Glutamatergic neuron (in vitro differentiated cells): ENCODE data around the gene KNOP1. TPM values are rescaled to one million over a fixed set of nuclear protein-coding genes. Genes with fewer than 3 reads are reported as not detected.
"Not testable (repeated sequence)": the region's sequence is repeated elsewhere in the genome, so short reads cannot be mapped to it uniquely, and the experiment has no call there.

Experiments
- DNase-seq: peaks from one replicate; pipeline ENCODE4 v3.0.0; 2022
- H3K27ac Mint-ChIP-seq: one replicate; pipeline ENCODE4 v1.8.0; 2020; ENCODE audit warnings: mild to moderate bottlenecking, mixed read lengths, inconsistent platforms; ENCODE audit not compliant: unreplicated experiment
- H3K27me3 Mint-ChIP-seq: one replicate; pipeline ENCODE4 v1.8.0; 2020; ENCODE audit warnings: mild to moderate bottlenecking, moderate library complexity, mixed read lengths, inconsistent platforms; ENCODE audit not compliant: unreplicated experiment
- H3K36me3 Mint-ChIP-seq: one replicate; pipeline ENCODE4 v1.8.0; 2020; ENCODE audit warnings: mild to moderate bottlenecking, mixed read lengths, inconsistent platforms; ENCODE audit not compliant: unreplicated experiment
- H3K4me1 Mint-ChIP-seq: one replicate; pipeline ENCODE4 v1.8.0; 2020; ENCODE audit warnings: mild to moderate bottlenecking, low read depth, mixed read lengths, inconsistent platforms; ENCODE audit not compliant: unreplicated experiment
- H3K4me3 Mint-ChIP-seq: one replicate; pipeline ENCODE4 v1.8.0; 2020; ENCODE audit warnings: mild to moderate bottlenecking, mixed read lengths, inconsistent platforms; ENCODE audit not compliant: unreplicated experiment
- H3K9me3 Mint-ChIP-seq: one replicate; pipeline ENCODE4 v1.8.0; 2020; ENCODE audit warnings: mild to moderate bottlenecking, moderate library complexity, mixed read lengths, inconsistent platforms; ENCODE audit not compliant: unreplicated experiment
- CTCF ChIP-seq: fragments of 200-600 bp; sonication (generic); IDR thresholded peaks from one replicate; pipeline ENCODE4 v1.5.0; 2021; ENCODE audit not compliant: partially characterized antibody, unreplicated experiment
- total RNA-seq: library from RNA; stranded (reverse); fragmentation: NEBNext Ultra II Directional; extraction: Animal tissue kit (Norgen Biotek cat#: 25700); gene quantifications from one replicate; pipeline ENCODE4 v1.2.1, GENCODE V29; 2021; ENCODE audit not compliant: unreplicated experiment

The KNOP1 gene
- total RNA-seq, 1 donor from 2014 or later, result 25.6 TPM

- Mint-ChIP-seq H3K36me3 (peaks cover 14% of the 10 kb centered on the region), H3K27me3 (peaks cover 1% of the 10 kb centered on the region), H3K27ac (no peak overlapping the region), H3K4me1 (no peaks in the 10 kb centered on the region), H3K9me3 (no peaks in the 10 kb centered on the region), H3K4me3 (no peak overlapping the region)
- DNase-seq, result no peak
- TF ChIP-seq CTCF, result no peak
Measured at GRCh38 chr16:19728636-19728965, 10.6 kb upstream of the KNOP1 start.

GRCh38 chr16:19722981-19723380 is 5.0 kb upstream of the KNOP1 start:
- Mint-ChIP-seq H3K4me1 (no peaks in the 10 kb centered on the region), H3K27ac (no peak overlapping the region), H3K9me3 (no peaks in the 10 kb centered on the region), H3K36me3 (peaks cover 3% of the 10 kb centered on the region), H3K4me3 (no peak overlapping the region), H3K27me3 (no peaks in the 10 kb centered on the region)
- TF ChIP-seq CTCF, result no peak
- DNase-seq, result no peak

- H3K9me3 Mint-ChIP-seq, result no peaks in the 10 kb centered on the region
- no peaks in the 10 kb centered on the region for H3K27me3 Mint-ChIP-seq
- H3K27ac Mint-ChIP-seq, result no peak overlapping the region
- TF ChIP-seq CTCF, result no peak
- DNase-seq, result no peak
- H3K4me1 Mint-ChIP-seq, result no peaks in the 10 kb centered on the region
- no peak overlapping the region for H3K4me3 Mint-ChIP-seq
- H3K36me3 Mint-ChIP-seq, result peaks cover 3% of the 10 kb centered on the region
Measured at GRCh38 chr16:19722269-19722952, 4.4 kb upstream of the KNOP1 start.

- DNase-seq, result no peak
- no peak for TF ChIP-seq CTCF
- H3K4me1 Mint-ChIP-seq, result peaks cover 8% of the 10 kb centered on the region
- H3K4me3 Mint-ChIP-seq, result peak overlapping the region; percentile 92
- no peak overlapping the region for H3K27ac Mint-ChIP-seq
- H3K27me3 Mint-ChIP-seq, result peaks cover 3% of the 10 kb centered on the region
- H3K36me3 Mint-ChIP-seq, result no peaks in the 10 kb centered on the region
- H3K9me3 Mint-ChIP-seq, result no peaks in the 10 kb centered on the region
Measured at GRCh38 chr16:19718624-19718965, 568 bp upstream of the KNOP1 start.

- H3K27ac Mint-ChIP-seq, result peak overlapping the region; percentile 92
- H3K27me3 Mint-ChIP-seq, result peaks cover 3% of the 10 kb centered on the region
- H3K4me3 Mint-ChIP-seq, result peak overlapping the region; percentile 92
- no peak for TF ChIP-seq CTCF
- peaks cover 8% of the 10 kb centered on the region for H3K4me1 Mint-ChIP-seq
- no peak for DNase-seq
- H3K36me3 Mint-ChIP-seq, result no peaks in the 10 kb centered on the region
- H3K9me3 Mint-ChIP-seq, result no peaks in the 10 kb centered on the region
Measured at GRCh38 chr16:19717314-19717713, 713 bp downstream of the KNOP1 start.

- Mint-ChIP-seq H3K27ac (peak overlapping the region; percentile 92), H3K4me3 (peak overlapping the region; percentile 92)
- not testable (repeated sequence) for H3K36me3 Mint-ChIP-seq, H3K4me1 Mint-ChIP-seq, H3K27me3 Mint-ChIP-seq, H3K9me3 Mint-ChIP-seq, DNase-seq
Measured at GRCh38 chr16:19716728-19717127, 1.3 kb downstream of the KNOP1 start.
